Karpas-422 (cell line): ENCODE data around the gene PLXNB2. TPM values are rescaled to one million over a fixed set of nuclear protein-coding genes. Genes with fewer than 3 reads are reported as not detected.
"Not testable (repeated sequence)": the region's sequence is repeated elsewhere in the genome, so short reads cannot be mapped to it uniquely, and the experiment has no call there.

Experiments
- DNase-seq: peaks from one replicate; pipeline ENCODE4 v3.0.0-alpha.2; 2015
- H2AFZ ChIP-seq: fragments of 200-600 bp; sonication (generic); 2 replicates; pipeline ENCODE4 v1.6.1; 2014; ENCODE audit warnings: antibody characterized with exemption, low read length, mixed read lengths
- H3K27ac ChIP-seq: fragments of 200-600 bp; sonication (generic); 2 replicates; pipeline ENCODE4 v1.5.1; 2014; ENCODE audit warnings: mild to moderate bottlenecking, low read length, moderate library complexity
- H3K27me3 ChIP-seq: fragments of 200-600 bp; sonication (generic); 2 replicates; pipeline ENCODE4 v1.6.1; 2014; ENCODE audit warnings: low read length, mixed read lengths
- H3K36me3 ChIP-seq: fragments of 200-600 bp; sonication (generic); 2 replicates; pipeline ENCODE4 v1.6.1; 2014; ENCODE audit warnings: low read length, mixed read lengths; ENCODE audit not compliant: insufficient read depth
- H3K4me1 ChIP-seq: fragments of 200-600 bp; sonication (generic); 2 replicates; pipeline ENCODE4 v1.6.1; 2014; ENCODE audit warnings: mild to moderate bottlenecking, low read length, mixed read lengths
- H3K4me2 ChIP-seq: fragments of 200-600 bp; sonication (generic); 2 replicates; pipeline ENCODE4 v1.6.1; 2014; ENCODE audit warnings: low read length, low read depth, mild to moderate bottlenecking; ENCODE audit not compliant: poor library complexity, severe bottlenecking
- H3K4me3 ChIP-seq: fragments of 200-600 bp; sonication (generic); 2 replicates; pipeline ENCODE4 v1.5.1; 2014; ENCODE audit warnings: mild to moderate bottlenecking, antibody characterized with exemption, low read length, mixed read lengths
- H3K79me2 ChIP-seq: fragments of 200-600 bp; sonication (generic); 2 replicates; pipeline ENCODE4 v1.6.1; 2014; ENCODE audit warnings: mild to moderate bottlenecking, low read length, mixed read lengths
- H3K9ac ChIP-seq: fragments of 200-600 bp; sonication (generic); 2 replicates; pipeline ENCODE4 v1.6.0; 2014; ENCODE audit warnings: low read length
- H3K9me2 ChIP-seq: fragments of 200-600 bp; sonication (generic), shearing (Covaris generic); replicated peaks from 2 replicates; pipeline ENCODE4 v1.6.0; 2014; ENCODE audit warnings: mild to moderate bottlenecking, low read length, moderate library complexity; ENCODE audit not compliant: insufficient read depth
- H3K9me3 ChIP-seq: fragments of 300-700, 200-600 bp; sonication (generic); 2 replicates; pipeline ENCODE4 v1.6.1; 2014; ENCODE audit warnings: low read length, mixed read lengths
- H4K20me1 ChIP-seq: fragments of 200-600 bp; sonication (generic); 2 replicates; pipeline ENCODE4 v1.6.1; 2014; ENCODE audit warnings: mild to moderate bottlenecking, antibody characterized with exemption, low read length, low read depth; ENCODE audit not compliant: insufficient read depth
- total RNA-seq: library from RNA; depleted of rRNA; stranded (reverse); fragments of >200 nt; shearing (Covaris generic); gene quantifications from 2 replicates; pipeline ENCODE4 v1.2.3, GENCODE V29; 2014; ENCODE audit warnings: low replicate concordance

PLXNB2 gene
- total RNA-seq, 1 experiment from 2014 or later = 2.6 TPM

DNA sequence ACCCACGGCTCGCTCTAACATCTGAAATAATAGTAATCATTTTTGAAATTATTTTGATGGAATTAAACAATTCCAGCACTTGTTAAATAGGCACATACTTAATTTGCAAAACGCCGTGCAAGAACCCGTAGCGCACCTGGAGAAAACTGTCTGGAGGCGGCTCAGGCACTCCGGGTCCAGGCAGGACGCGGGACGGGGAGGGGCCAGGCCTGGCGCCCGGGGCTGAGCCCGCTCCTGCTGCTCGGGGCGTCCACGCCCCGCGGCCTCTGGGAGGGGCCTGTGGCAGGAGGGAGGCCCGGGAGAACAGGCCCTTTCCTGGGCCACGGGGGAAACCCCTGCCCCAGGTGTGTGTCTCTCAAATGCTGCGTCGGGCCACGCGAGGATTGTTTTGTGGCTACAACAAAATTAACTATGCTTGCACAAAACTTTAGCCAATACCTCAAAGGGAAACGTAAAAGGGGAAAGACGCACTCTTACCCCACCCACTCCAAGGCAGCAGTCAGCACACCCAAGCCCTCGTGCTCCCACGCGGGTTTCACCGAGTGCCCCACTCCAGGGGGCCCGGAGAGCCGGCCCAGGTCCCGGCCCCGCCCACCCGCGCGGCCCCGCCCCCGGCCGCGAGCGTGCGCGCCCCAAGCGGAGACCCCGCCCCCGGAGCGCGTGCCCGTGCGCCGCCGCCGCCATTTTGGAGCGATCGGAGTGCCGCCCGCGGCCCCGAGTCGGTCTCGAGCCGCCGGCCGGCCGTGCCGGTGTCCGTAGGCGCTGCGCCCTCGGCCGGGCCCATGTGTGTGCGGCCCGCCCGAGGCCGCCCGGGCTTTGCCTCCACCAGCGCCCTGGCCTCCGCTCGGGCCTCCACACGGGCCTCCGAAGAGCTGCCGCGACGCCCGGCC is 35.5 kb upstream of the PLXNB2 start, which contains the start of gene PPP6R2:
Gene PPP6R2 (plus strand): TSS at position 677 of the 890 bp plus-strand sequence. CDS start 50,582 bp downstream, outside the sequence.
- Histone ChIP-seq H2AFZ (peak within 1 kb of the TSS; percentile 87), H3K79me2 (peaks cover 23% of the 10 kb centered on the region), H3K9me2 (0 out of 2 replicates have a peak, but pooled peaks cover 3% of the 10 kb centered on the region), H3K4me2 (peak within 1 kb of the TSS; percentile 83), H3K4me3 (peak within 1 kb of the TSS; percentile 92), H3K4me1 (peaks cover 11% of the 10 kb centered on the region), H4K20me1 (no peaks in the 10 kb centered on the region), H3K36me3 (no peaks in the 10 kb centered on the region), H3K9me3 (peaks cover 10% of the 10 kb centered on the region), H3K27me3 (no peaks in the 10 kb centered on the region), H3K9ac (peak within 1 kb of the TSS; percentile 96), H3K27ac (peak within 1 kb of the TSS; percentile 74)
- DNase-seq = peak; percentile 93

DNA sequence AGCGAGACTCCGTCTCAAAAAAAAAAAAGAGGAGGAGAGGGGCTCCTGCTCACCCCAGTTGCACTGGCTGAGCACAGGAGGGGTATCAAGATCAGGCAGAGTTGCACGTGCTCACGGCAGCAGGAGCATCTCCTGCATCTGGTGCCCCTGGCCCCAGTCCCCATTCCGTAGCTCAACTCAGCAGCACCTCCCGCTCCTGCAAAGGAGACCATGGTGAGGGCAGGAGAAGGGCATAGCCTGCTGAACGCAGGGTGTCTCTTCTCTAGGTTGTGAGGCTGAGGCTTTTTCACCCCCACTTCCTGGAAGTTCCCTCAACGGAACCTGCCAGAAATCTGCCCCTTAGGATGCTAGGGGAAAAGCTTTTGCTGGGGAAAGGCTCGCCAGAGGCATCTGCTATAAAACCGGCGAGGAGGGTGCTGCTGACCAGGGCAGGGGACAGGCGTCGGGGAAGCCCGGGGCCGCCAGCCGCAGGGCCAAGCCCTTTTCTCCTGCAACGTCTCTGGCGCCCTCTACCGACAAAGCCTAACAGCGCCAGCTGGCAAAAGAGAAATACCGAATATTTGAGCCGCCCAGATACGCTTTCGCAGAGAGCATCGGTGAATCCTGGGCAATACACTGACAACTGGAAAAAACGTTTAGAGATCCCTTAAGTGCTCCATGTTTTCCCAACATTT is 34.7 kb upstream of the PLXNB2 start:
- Histone ChIP-seq H3K27ac (peak overlapping the region; percentile 74), H3K36me3 (no peaks in the 10 kb centered on the region), H3K9me3 (peaks cover 10% of the 10 kb centered on the region), H4K20me1 (no peaks in the 10 kb centered on the region), H3K4me2 (peak overlapping the region; percentile 83), H3K9ac (peak overlapping the region; percentile 96), H2AFZ (no peak overlapping the region), H3K4me3 (peak overlapping the region; percentile 92), H3K4me1 (peaks cover 11% of the 10 kb centered on the region), H3K27me3 (no peaks in the 10 kb centered on the region), H3K9me2 (0 out of 2 replicates have a peak, but pooled peaks cover 3% of the 10 kb centered on the region), H3K79me2 (peaks cover 15% of the 10 kb centered on the region)
- DNase-seq = peak; percentile 96

DNA sequence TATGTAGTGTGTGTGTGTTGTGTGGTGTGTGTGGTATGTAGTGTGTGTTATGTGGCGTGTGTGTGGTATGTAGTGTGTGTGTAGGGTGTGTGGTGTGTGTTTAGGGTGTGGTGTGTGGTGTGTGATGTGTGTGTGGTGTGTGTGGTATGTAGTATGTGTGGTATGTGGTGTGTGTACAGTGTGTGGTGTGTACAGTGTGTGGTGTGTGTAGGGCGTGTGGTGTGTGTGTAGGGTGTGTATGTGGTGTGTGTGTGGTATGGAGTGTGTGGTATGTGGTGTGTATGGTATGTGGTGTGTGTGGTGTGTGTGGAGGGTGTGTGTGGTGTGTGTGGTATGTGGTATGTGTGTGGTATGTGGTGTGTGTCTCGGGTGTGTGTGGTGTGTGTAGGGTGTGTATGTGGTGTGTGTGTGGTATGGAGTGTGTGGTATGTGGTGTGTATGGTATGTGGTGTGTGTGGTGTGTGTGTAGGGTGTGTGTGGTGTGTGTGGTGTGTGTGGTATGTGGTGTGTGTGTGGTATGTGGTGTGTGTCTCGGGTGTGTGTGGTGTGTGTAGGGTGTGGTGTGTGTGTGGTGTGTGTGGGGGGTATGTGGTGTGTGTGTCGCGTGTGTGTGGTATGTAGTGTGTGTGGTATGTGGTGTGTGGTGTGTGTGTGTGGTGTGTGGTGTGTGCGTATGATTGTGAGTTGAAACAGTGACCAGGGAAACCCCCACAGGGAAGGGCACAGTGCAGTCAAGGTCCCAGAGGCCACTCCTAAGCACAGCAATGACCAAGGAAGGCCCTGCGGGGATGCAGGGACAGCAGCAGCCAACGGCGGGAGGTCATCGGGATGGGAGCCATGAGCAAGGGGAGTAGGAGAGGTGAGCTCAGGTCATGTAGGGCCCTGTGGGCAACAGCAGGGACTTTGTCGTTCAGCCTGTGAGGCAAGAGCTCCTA is 32.8 kb upstream of the PLXNB2 start:
- no peak overlapping the region for H3K4me3 ChIP-seq
- H3K9ac ChIP-seq = no peak overlapping the region
- H3K36me3 ChIP-seq = no peaks in the 10 kb centered on the region
- H3K4me1 ChIP-seq = peaks cover 11% of the 10 kb centered on the region
- H3K27ac ChIP-seq = no peak overlapping the region
- peaks cover 3% of the 10 kb centered on the region; the same call in 1 of the 2 replicates for H3K79me2 ChIP-seq
- no peak overlapping the region for H2AFZ ChIP-seq
- H3K4me2 ChIP-seq = no peak overlapping the region
- no peaks in the 10 kb centered on the region for H3K27me3 ChIP-seq
- 0 out of 2 replicates have a peak, but pooled peaks cover 3% of the 10 kb centered on the region for H3K9me2 ChIP-seq
- peaks cover 10% of the 10 kb centered on the region for H3K9me3 ChIP-seq
- no peaks in the 10 kb centered on the region for H4K20me1 ChIP-seq
- DNase-seq = peak; percentile 49

DNA sequence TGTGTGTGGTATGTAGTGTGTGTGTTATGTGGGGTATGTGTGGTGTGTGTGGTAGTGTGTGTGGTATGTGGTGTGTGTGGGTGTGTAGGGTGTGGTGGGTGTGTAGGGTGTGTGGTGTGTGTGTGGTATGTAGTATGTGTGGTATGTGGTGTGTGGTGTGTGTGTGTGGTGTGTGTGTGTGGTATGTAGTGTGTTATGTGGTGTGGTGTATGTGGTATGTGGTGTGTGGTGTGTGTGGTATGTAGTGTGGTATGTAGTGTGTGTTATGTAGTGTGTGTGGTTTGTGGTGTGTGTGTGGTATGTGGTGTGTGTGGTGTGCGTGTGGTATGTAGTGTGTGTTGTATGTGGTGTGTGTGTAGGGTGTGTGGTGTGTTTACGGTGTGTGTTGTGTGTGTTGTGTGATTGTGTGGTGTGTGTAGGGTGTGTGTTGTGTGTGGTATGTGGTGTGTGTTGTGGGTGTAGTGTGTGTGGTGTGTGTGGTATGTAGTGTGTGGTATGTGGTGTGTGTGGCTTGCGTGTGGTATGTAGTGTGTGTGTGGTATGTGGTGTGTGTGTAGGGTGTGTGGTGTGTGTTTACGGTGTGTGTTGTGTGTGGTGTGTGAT is 31.5 kb upstream of the PLXNB2 start:
- H3K4me3 ChIP-seq = no peak overlapping the region
- H3K79me2 ChIP-seq = peaks cover 3% of the 10 kb centered on the region; the same call in 1 of the 2 replicates
- H3K9me3 ChIP-seq = peaks cover 10% of the 10 kb centered on the region
- 0 out of 2 replicates have a peak, but pooled peaks cover 3% of the 10 kb centered on the region for H3K9me2 ChIP-seq
- DNase-seq = no peak
- no peaks in the 10 kb centered on the region for H4K20me1 ChIP-seq
- H3K27me3 ChIP-seq = no peaks in the 10 kb centered on the region
- no peak overlapping the region for H3K4me2 ChIP-seq
- H3K4me1 ChIP-seq = peaks cover 19% of the 10 kb centered on the region
- no peak overlapping the region for H3K27ac ChIP-seq
- no peaks in the 10 kb centered on the region for H3K36me3 ChIP-seq
- H2AFZ ChIP-seq = no peak overlapping the region
- no peak overlapping the region for H3K9ac ChIP-seq

DNA sequence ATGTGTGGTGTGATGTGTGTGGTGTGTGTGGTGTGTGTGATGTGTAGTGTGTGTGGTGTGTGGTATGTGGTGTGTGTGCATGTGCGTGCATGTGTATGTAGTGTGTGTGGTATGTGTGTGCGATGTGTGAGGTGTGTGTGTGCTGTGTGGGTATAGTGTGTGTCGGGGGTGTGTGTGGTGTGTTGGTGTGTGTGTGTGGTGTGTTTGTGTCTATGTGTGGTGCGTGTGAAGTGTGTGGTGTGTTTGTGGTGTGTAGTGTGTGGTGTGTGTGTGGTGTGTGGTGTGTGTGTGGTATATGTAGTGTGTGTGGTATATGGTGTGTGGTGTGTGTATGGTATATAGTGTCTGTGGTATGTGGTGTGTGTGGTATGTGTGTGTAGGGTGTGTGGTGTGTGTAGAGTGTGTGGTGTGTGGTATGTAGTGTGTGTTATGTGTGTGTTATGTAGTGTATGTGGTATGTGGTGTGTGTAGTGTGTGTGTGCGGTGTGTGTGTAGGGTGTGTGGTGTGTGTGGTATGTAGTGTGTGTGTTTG is 30.7 kb upstream of the PLXNB2 start:
- Histone ChIP-seq H3K79me2 (no peaks in the 10 kb centered on the region), H3K9me3 (peaks cover 10% of the 10 kb centered on the region), H3K9ac (no peak overlapping the region), H4K20me1 (no peaks in the 10 kb centered on the region), H3K4me3 (no peak overlapping the region), H3K36me3 (no peaks in the 10 kb centered on the region), H3K27me3 (no peaks in the 10 kb centered on the region), H2AFZ (no peak overlapping the region), H3K4me1 (peaks cover 24% of the 10 kb centered on the region), H3K9me2 (0 out of 2 replicates have a peak, but pooled peaks cover 3% of the 10 kb centered on the region), H3K4me2 (no peak overlapping the region), H3K27ac (no peak overlapping the region)
- no peak for DNase-seq

DNA sequence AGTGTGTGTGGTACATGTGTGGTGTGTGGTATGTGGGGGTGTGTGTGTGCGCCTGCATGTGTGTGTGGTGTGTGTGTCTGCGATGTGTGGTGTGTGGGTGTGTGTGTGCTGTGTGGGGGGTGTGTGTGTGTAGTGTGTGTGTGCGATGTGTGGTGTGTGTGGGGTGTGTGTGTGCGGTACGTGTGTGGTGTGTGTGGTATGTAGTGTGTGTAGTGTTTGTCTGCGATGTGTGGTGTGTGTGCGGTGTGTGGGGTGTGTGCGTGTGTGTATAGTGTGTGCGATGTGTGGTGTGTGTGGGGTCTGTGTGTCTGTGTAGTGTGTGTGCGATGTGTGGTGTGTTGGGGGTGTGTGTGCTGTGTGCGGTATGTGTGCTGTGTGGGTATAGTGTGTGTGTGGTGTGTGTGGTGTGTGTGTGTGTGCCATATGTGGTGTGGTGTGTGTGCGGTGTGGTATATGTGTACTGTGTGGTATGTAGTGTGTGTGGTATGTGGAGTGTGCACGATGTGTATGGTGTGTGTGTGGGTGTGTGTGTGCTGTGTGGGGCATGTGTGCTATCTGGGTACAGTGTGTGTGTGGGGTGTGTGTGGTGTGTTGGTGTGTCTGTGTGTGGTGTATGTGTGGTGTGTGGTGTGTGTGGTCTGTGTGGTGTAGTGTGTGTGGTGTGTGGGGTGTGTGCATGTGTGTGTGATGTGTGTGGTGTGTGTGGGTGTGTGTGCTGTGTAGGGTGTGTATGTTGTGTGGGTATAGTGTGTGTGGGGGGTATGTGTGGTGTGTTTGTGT is 30.0 kb upstream of the PLXNB2 start:
- no peak overlapping the region for H3K4me2 ChIP-seq
- H4K20me1 ChIP-seq = no peaks in the 10 kb centered on the region
- H3K4me1 ChIP-seq = peaks cover 18% of the 10 kb centered on the region
- 0 out of 2 replicates have a peak, but pooled peaks cover 3% of the 10 kb centered on the region for H3K9me2 ChIP-seq
- no peak overlapping the region for H3K27ac ChIP-seq
- no peak overlapping the region for H3K9ac ChIP-seq
- no peaks in the 10 kb centered on the region for H3K36me3 ChIP-seq
- H3K27me3 ChIP-seq = no peaks in the 10 kb centered on the region
- H3K4me3 ChIP-seq = no peak overlapping the region
- H3K79me2 ChIP-seq = no peaks in the 10 kb centered on the region
- no peak for DNase-seq
- no peak overlapping the region for H2AFZ ChIP-seq
- peaks cover 10% of the 10 kb centered on the region for H3K9me3 ChIP-seq

DNA sequence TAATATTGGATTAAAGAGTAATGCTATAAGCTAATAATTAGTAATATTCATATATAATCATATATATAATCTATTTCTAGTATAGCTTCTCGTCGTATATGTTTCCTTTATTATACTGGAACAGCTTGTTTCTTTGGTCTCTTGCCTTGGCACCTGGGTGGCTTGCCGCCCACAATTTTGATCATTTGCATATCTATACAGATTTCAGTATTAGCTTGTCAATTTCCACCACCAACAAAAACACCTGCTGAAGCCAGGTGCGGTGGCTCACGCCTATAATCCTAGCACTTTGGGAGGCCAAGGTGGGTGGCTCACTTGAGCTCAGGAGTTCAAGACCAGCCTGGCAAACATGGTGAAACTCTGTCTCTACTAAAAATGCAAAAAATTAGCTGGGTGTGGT is 27.0 kb upstream of the PLXNB2 start:
- H3K27ac ChIP-seq, H3K4me3 ChIP-seq: not testable (repeated sequence)

More for the DNA sequence above, 27.0 kb upstream of the PLXNB2 start:
- H3K27me3 ChIP-seq, H3K9ac ChIP-seq, H3K36me3 ChIP-seq, H3K9me2 ChIP-seq, H3K4me2 ChIP-seq, H2AFZ ChIP-seq, H3K79me2 ChIP-seq, H4K20me1 ChIP-seq, DNase-seq: not testable (repeated sequence)
- H3K4me1 ChIP-seq = peaks cover 13% of the 10 kb centered on the region
- peaks cover 10% of the 10 kb centered on the region for H3K9me3 ChIP-seq
